PC-3 (cell line): ENCODE results near the gene FOXP3.

Experiments
- CTCF ChIP-seq: fragments of 300-600 bp; sonication (generic); conservative IDR thresholded peaks from 2 replicates; pipeline ENCODE4 v1.5.1; 2017; ENCODE audit warnings: antibody characterized with exemption, low read depth, mild to moderate bottlenecking, low read length
- EZH2 ChIP-seq: fragments of 300-600 bp; sonication (generic); IDR thresholded peaks from one replicate; pipeline ENCODE4 v1.6.1; 2017; ENCODE audit warnings: antibody characterized with exemption, mild to moderate bottlenecking, low read length; ENCODE audit not compliant: unreplicated experiment
- EZH2phosphoT487 ChIP-seq: fragments of 300-600 bp; sonication (generic); IDR thresholded peaks from 2 replicates; pipeline ENCODE4 v1.6.1; 2018; ENCODE audit warnings: mild to moderate bottlenecking, antibody characterized with exemption, low read length, borderline replicate concordance

- TF ChIP-seq CTCF (no peak), EZH2 (no peak), EZH2phosphoT487 (no peak)
These were observed 2.3 kb upstream of the FOXP3 start for GRCh38 chrX:49266523-49267445.
